ENCODE measurements around the gene ABI3BP. TPM values are rescaled to one million over a fixed set of nuclear protein-coding genes. Genes with fewer than 3 reads are reported as not detected.

The ABI3BP gene
- total and polyA plus RNA-seq, 2 donors (not counting 1 experiment from before 2014, with no cell fraction given): 4.8 to 62.9 TPM

GRCh38 chr3:100869787-100870186, 123.4 kb downstream of the ABI3BP start:
- Histone ChIP-seq H3K4me3 (replicated peaks in 1 of 4; ENCODE audit: control extremely low read depth in 1 of 4, insufficient read depth in 1 of 4, low read depth in 3 of 4, low read length in 4 of 4) (no peak overlapping the region), H4K20me1 (ENCODE audit: control insufficient read depth, extremely low read depth, insufficient read depth, low read length) (no peaks in the 10 kb centered on the region), H3K9ac (ENCODE audit: insufficient read depth, low read length) (no peak overlapping the region), H3K27ac (ENCODE audit: insufficient read depth, low read length) (no peak overlapping the region), H3K36me3 (ENCODE audit: control insufficient read depth, insufficient read depth, low read length) (no peaks in the 10 kb centered on the region), H2AFZ (ENCODE audit: low read length) (no peak overlapping the region), H3K9me3 (ENCODE audit: control insufficient read depth, insufficient read depth, low read depth, low read length) (no peaks in the 10 kb centered on the region), H3K4me2 (ENCODE audit: extremely low read depth, insufficient read depth, low read length) (no peak overlapping the region), H3K27me3 (ENCODE audit: control insufficient read depth, insufficient read depth, low read length) (no peaks in the 10 kb centered on the region), H3K79me2 (ENCODE audit: control insufficient read depth, insufficient read depth, low read length) (no peaks in the 10 kb centered on the region), H3K4me1 (ENCODE audit: control insufficient read depth, extremely low read depth, insufficient read depth, low read length) (peaks cover 2% of the 10 kb centered on the region)
- peak; percentile 17 to 91 for DNase-seq (ENCODE audit: low read depth in 2 of 2)
- TF ChIP-seq EZH2 (IDR thresholded peaks at IDR 0.05; ENCODE audit: low read length, missing control alignments) (no peak), CTCF (conservative IDR thresholded peaks at IDR 0.05 in 1 of 2, IDR thresholded peaks at IDR 0.05 in 1 of 2; ENCODE audit: low read depth in 1 of 2, low read length in 2 of 2) (no peak)

- no peak overlapping the region for H3K4me3 ChIP-seq (replicated peaks in 1 of 4; ENCODE audit: control extremely low read depth in 1 of 4, insufficient read depth in 1 of 4, low read depth in 3 of 4, low read length in 4 of 4)
- H3K27ac ChIP-seq (ENCODE audit: insufficient read depth, low read length): no peak overlapping the region
- H3K36me3 ChIP-seq (ENCODE audit: control insufficient read depth, insufficient read depth, low read length): no peaks in the 10 kb centered on the region
- no peak for DNase-seq (ENCODE audit: low read depth in 2 of 2)
- no peaks in the 10 kb centered on the region for H4K20me1 ChIP-seq (ENCODE audit: control insufficient read depth, extremely low read depth, insufficient read depth, low read length)
- H3K9me3 ChIP-seq (ENCODE audit: control insufficient read depth, insufficient read depth, low read depth, low read length): no peaks in the 10 kb centered on the region
- no peaks in the 10 kb centered on the region for H3K27me3 ChIP-seq (ENCODE audit: control insufficient read depth, insufficient read depth, low read length)
- H3K4me1 ChIP-seq (ENCODE audit: control insufficient read depth, extremely low read depth, insufficient read depth, low read length): peaks cover 2% of the 10 kb centered on the region
- H3K9ac ChIP-seq (ENCODE audit: insufficient read depth, low read length): no peak overlapping the region
- TF ChIP-seq CTCF (conservative IDR thresholded peaks at IDR 0.05 in 1 of 2, IDR thresholded peaks at IDR 0.05 in 1 of 2; ENCODE audit: low read depth in 1 of 2, low read length in 2 of 2) (no peak), EZH2 (IDR thresholded peaks at IDR 0.05; ENCODE audit: low read length, missing control alignments) (no peak)
- no peaks in the 10 kb centered on the region for H3K79me2 ChIP-seq (ENCODE audit: control insufficient read depth, insufficient read depth, low read length)
- no peak overlapping the region for H3K4me2 ChIP-seq (ENCODE audit: extremely low read depth, insufficient read depth, low read length)
- no peak overlapping the region for H2AFZ ChIP-seq (ENCODE audit: low read length)
These were observed 124.3 kb downstream of the ABI3BP start for GRCh38 chr3:100868894-100869293.

- Histone ChIP-seq H3K4me3 (replicated peaks in 1 of 4; ENCODE audit: control extremely low read depth in 1 of 4, insufficient read depth in 1 of 4, low read depth in 3 of 4, low read length in 4 of 4) (no peak overlapping the region), H4K20me1 (ENCODE audit: control insufficient read depth, extremely low read depth, insufficient read depth, low read length) (no peaks in the 10 kb centered on the region), H3K79me2 (ENCODE audit: control insufficient read depth, insufficient read depth, low read length) (no peaks in the 10 kb centered on the region), H3K27me3 (ENCODE audit: control insufficient read depth, insufficient read depth, low read length) (no peaks in the 10 kb centered on the region), H3K36me3 (ENCODE audit: control insufficient read depth, insufficient read depth, low read length) (no peaks in the 10 kb centered on the region), H2AFZ (ENCODE audit: low read length) (no peak overlapping the region), H3K9ac (ENCODE audit: insufficient read depth, low read length) (no peak overlapping the region), H3K4me1 (ENCODE audit: control insufficient read depth, extremely low read depth, insufficient read depth, low read length) (peaks cover 2% of the 10 kb centered on the region), H3K9me3 (ENCODE audit: control insufficient read depth, insufficient read depth, low read depth, low read length) (no peaks in the 10 kb centered on the region), H3K27ac (ENCODE audit: insufficient read depth, low read length) (no peak overlapping the region), H3K4me2 (ENCODE audit: extremely low read depth, insufficient read depth, low read length) (no peak overlapping the region)
- no peak for DNase-seq (ENCODE audit: low read depth in 2 of 2)
- no peak for TF ChIP-seq EZH2 (IDR thresholded peaks at IDR 0.05; ENCODE audit: low read length, missing control alignments)
- no peak for TF ChIP-seq CTCF (conservative IDR thresholded peaks at IDR 0.05 in 1 of 2, IDR thresholded peaks at IDR 0.05 in 1 of 2; ENCODE audit: low read depth in 1 of 2, low read length in 2 of 2)
These were observed 125.1 kb downstream of the ABI3BP start for GRCh38 chr3:100868096-100868495.

All from fibroblast of lung (primary cell).